8988T (cell line): ENCODE data around the gene ARMC12.
"Not testable (repeated sequence)": the region's sequence is repeated elsewhere in the genome, so short reads cannot be mapped to it uniquely, and the experiment has no call there.

Source experiments
- DNase-seq: peaks from one replicate; pipeline ENCODE4 v3.0.0; 2011

The ARMC12 gene

DNA sequence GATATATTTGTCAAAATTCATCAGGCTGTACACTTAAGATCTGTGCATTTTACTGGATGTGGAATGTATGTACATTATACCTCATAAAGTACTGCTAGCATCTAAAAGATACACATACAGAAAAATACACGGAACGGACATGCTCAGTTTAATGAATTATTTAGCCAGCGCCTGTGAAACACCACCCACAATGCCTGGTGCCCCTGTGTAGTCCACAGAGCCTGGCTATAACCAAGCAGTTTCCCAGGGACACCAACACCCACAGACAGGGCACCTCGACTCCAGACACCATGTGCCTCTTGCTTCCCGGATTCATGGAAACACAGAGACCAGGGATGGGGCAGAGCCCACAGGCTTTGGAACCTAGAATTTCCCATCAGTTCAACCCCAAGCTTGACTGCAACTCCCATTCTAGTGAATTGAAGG lies 17.4 kb upstream of the ARMC12 start:
- no peak for DNase-seq

GRCh38 chr6:35719830-35720733 lies 16.8 kb upstream of the ARMC12 start:
- DNase-seq, result no peak

GRCh38 chr6:35722121-35722761 lies 14.6 kb upstream of the ARMC12 start:
- DNase-seq, result no peak

GRCh38 chr6:35723587-35723986 lies 13.2 kb upstream of the ARMC12 start:
- DNase-seq, result no peak

DNA sequence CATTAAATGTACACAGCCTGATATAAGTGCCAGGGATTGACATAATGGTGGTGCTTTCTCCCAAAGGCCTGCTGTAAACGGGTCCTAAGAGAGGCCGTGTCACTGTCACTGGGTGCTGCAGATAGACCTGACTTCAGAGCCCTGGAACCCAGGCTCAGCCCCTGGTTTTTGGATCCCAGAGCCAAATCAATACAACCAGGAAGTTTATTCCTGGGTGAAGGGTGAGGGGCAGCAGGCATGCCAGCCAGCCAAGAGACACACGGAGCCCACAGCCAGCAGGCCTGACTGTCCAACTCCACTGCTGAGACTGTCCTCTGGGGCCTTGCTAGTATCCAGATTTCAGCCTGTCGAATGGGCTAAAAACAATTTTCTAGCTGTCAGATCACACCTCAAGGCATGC lies 12.8 kb upstream of the ARMC12 start:
- no peak for DNase-seq

DNA sequence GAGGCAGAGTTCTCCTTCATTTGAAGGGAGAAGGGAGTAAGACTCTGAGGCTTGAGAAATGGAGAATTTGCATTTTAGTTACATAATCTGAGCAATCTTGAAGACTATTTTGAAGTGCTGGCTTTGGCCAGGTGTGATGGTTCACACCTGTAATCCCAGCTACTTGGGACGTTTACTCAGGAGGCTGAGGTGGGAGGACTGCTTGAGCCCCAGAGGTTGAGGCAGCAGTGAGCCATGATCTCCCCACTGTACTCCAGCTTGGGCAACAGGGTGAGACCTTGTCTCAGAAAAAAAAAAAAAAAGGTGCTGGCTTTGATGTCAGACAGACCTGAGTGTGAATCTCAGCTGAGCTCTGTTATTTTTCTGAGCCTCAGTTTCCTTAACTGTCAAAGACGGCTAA lies 12.4 kb upstream of the ARMC12 start:
- no peak for DNase-seq

- DNase-seq, result no peak
Measured at GRCh38 chr6:35725081-35725708, 11.6 kb upstream of the ARMC12 start.

DNA sequence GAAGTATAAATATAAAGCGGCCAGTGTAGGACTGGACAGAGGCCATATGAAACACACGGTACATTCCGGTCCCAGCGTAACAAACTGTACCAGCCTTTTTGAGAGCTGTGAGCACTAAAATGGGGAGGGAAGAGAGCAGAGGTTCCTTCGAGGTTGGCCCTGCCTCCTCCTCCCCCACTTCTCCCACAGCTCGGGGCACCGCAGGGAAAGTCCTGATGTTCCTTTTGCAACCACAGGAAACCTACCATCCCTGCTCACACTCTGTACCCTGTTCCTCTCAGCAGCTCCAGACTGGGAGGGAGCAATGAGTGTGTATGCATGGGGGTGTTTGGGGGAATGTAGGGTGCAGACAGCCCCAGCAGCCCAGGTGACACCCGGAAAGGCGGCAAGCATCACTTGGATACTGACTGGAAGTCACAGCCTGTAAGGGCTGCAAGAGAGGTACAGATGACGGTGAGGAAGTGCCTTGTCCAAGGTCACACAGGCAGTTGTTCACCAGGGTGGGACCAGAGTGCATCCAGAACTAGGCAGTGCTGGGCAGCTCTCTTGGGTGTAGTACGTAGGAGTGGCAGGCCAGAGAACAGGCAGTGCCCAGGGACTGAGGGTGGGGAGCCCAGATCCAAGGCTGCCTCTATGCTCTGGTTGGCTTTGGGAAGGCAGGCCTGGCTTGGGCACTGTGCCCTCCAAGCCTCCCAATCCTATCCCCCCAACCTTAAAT lies 11.0 kb upstream of the ARMC12 start:
- no peak for DNase-seq

- DNase-seq, result peak; percentile 80
Measured at GRCh38 chr6:35727231-35727934, 9.4 kb upstream of the ARMC12 start.

DNA sequence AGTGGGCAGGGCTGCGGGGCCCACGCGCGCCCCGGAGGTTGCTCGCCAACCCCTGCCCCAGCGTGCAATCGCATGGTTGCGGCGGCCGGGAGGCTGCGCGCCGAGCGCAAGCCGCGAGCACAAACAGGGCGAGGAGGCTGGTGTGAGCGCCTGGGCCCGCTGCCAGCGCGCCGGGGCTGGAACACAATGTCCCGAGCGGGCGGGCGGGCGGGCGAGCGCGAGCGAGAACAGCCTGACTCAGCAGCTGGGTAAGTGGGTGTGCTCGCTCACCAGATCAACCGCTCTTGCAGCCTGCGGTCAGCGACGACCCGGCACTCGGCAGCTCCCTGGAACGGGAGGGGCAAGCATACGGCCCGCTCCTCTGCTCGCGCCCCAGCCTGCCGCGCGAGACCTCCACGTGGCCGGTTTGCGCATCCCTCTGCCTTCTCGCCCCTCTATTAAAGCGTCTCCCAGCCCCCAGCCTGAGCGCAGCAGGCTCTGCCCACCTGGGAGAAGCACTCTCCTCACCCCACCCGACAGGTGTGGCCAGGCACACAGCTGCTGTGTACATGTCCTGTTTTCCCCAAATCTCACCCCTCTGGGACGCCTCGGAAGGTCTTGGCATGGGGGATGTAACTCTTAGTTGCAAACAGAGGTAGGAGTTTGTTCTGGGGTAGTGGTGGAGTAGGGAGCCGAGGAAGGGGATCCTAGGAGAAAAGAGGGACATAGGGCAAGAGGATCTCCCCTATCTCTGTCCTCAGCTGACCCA lies 8.7 kb upstream of the ARMC12 start:
- DNase-seq, result peak; percentile 77

DNA sequence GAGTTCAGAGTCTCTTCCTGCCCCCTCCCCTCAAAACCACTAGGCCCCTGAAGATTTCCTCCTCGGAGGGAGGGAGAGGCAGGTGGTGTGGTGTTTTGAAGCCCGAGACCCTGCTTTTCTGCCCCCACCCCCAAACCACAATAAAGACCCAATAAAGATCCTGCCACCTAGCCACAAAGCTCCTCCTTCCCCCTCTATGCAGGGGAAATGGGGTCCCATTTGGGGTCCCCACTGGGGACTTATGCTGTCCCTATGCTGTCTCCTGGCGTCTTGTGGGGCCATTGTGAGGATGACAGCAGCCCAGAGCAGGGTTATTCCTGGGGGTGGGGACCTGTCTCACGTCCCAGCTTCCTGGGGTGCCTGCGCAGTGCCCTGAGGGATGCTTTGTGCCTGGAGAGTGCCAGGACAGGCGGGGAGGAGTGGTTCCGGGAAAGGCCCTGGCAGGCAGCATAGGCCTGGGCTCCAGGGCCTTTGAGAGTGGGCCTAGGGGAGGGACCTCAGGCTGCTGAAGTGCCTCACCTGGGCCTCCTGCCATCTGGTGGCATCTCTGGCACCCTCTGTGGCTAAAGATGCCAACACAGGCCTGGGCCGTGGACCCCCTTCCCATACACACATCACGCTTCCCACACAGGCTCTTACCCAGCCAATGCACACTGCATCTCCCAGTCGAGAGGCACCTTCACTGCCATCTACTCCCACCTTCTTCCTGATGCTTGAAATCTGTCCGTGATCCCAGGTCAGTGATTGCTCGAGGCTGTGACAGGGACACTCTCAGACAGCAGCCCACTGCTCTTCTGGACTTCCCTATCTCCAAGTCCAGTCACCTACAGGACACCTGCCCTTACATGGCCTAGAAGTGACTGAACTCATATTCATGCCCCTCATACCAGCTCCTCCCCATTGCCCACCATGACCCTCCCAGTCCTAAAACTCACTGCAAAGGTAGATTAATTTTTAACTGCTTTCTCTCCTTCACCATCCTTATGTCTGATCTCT lies 7.9 kb upstream of the ARMC12 start:
- DNase-seq, result no peak

GRCh38 chr6:35729722-35730121 lies 7.1 kb upstream of the ARMC12 start:
- DNase-seq, result no peak

- no peak for DNase-seq
Measured at GRCh38 chr6:35730745-35731413, 6.0 kb upstream of the ARMC12 start.

- peak; percentile 95 for DNase-seq
Measured at GRCh38 chr6:35731414-35731735, 5.5 kb upstream of the ARMC12 start.

- DNase-seq, result peak; percentile 95
Measured at GRCh38 chr6:35731736-35732532, 4.9 kb upstream of the ARMC12 start.

- no peak for DNase-seq
Measured at GRCh38 chr6:35733633-35734032, 3.2 kb upstream of the ARMC12 start.

DNA sequence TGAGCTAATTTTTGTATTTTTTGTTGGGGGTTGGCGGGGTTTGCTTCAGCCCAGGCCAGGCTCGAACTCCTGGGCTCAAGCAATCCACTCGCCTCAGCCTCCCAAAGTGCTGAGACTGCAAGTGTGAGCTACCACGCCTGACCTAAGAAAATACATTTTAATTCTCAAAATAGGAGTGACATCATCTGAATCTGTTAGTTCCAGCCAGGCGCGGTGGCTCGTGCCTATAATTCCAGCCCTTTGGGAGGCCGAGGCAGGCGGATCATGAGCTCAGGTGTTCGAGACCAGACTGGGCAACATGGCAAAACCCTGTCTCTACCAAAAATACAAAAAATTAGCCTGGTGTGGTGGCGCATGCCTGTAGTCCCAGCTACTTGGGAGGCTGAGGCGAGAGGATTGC lies 2.5 kb upstream of the ARMC12 start:
- DNase-seq, result not testable (repeated sequence)

DNA sequence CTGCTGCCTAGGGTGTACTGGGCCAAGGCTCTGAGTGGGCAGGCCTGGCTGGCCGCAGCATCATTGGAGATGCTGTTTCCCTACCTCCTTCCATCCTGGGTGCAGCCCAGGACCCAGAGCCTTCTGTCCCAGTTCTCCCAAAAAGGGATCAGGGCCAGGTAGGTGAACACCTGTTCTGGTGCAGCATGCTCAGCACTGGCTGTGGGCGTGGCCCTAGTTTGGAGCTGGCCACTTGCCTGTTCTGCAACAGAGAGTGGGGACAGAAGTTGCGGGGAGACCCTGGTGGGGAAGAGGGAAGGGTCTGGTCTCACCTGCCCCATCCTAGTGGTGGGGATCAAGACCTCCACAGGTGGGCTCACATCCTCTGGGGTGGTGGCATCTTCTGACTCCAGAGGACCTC lies 1.4 kb upstream of the ARMC12 start:
- DNase-seq, result no peak

DNA sequence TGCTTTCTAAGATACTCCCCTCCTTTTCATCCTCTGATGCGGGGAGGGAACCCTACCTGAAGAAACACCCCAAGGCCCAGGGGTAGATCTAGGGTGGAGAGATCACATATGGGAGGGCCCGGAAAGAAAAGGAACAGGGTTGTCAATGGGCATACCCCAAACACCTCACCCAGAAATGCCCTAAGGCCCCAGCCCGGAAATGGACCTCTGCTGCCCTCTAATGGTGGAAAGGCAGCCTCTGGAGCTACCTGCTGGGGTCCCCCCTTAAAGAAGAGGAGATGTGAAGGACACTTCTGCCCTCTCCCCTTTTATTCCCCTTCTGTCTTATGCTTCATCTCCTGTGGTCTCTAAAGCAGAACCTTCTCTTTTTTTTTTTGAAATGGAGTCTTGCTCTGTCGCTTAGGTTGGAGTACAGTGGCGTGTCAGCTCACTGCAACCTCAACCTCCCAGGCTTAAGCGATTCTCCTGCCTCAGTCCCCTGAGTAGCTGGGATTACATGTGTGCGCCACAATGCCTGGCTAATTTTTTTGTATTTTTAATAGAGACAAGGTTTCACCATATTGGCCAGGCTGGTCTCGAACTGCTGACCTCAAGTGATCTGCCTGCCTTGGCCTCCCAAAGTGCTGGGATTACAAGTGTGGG lies 458 bp upstream of the ARMC12 start:
- peak; percentile 79 for DNase-seq
